ENCODE results near the gene C4orf50.
A peak's percentile ranks its signal among the peaks of the same experiment; 100 is the strongest.

C4orf50 gene

DNA sequence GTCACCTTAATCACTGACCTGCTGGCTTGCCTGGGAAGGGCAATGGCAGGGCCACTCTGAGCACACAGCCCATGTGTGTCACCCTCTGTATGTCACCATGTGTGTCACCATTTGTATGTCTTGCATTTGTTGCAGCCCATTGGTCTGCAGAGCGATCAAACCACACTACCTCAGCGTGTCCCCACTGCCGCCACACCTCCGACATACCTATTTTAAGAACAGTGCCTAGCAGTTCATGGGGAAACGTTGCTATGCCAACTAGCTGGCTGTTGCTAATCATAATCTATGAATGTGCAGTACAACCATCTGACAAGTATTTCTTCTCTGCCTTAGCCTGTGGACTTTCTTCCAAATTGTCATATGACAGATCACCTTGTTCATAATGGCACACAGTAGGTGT is 117.4 kb downstream of the C4orf50 start:
- Mint-ChIP-seq H3K4me3 (no peak overlapping the region), H3K27ac (no peak overlapping the region), H3K9me3 (peaks cover 9% of the 10 kb centered on the region), H3K36me3 (ENCODE audit: low read depth) (no peaks in the 10 kb centered on the region), H3K27me3 (ENCODE audit: low read depth) (peaks cover 89% of the 10 kb centered on the region), H3K4me1 (peaks cover 27% of the 10 kb centered on the region)
- TF ChIP-seq, protein P1, sequence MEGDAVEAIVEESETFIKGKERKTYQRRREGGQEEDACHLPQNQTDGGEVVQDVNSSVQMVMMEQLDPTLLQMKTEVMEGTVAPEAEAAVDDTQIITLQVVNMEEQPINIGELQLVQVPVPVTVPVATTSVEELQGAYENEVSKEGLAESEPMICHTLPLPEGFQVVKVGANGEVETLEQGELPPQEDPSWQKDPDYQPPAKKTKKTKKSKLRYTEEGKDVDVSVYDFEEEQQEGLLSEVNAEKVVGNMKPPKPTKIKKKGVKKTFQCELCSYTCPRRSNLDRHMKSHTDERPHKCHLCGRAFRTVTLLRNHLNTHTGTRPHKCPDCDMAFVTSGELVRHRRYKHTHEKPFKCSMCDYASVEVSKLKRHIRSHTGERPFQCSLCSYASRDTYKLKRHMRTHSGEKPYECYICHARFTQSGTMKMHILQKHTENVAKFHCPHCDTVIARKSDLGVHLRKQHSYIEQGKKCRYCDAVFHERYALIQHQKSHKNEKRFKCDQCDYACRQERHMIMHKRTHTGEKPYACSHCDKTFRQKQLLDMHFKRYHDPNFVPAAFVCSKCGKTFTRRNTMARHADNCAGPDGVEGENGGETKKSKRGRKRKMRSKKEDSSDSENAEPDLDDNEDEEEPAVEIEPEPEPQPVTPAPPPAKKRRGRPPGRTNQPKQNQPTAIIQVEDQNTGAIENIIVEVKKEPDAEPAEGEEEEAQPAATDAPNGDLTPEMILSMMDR (IDR thresholded peaks at IDR 0.05; ENCODE audit: unreplicated experiment in 3 of 3) = no peak

DNA sequence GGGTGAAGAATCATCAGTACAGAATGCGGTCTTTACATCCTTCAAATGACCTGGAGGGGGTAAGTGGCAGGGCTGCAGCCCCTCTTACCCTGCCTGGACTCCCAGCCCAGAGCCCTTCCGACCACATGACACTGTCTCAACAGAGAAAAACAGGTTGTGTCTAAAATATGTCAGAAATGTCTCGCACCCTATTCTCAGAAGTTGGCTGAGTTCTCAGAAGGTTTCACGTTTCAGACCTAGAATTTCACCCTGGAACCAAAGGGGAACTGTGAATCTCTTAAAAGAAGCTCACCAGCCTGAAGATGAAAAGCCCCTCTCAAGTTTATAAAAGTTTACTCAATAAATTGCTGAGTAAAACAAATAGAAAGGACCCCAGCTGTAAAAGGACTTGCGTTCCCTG is 118.3 kb downstream of the C4orf50 start:
- TF ChIP-seq, protein P1 (IDR thresholded peaks at IDR 0.05; ENCODE audit: unreplicated experiment in 3 of 3) = no peak
- no peak overlapping the region for H3K27ac Mint-ChIP-seq
- no peak overlapping the region for H3K4me3 Mint-ChIP-seq
- H3K9me3 Mint-ChIP-seq = peaks cover 9% of the 10 kb centered on the region
- H3K27me3 Mint-ChIP-seq (ENCODE audit: low read depth) = peaks cover 91% of the 10 kb centered on the region
- no peaks in the 10 kb centered on the region for H3K36me3 Mint-ChIP-seq (ENCODE audit: low read depth)
- peaks cover 30% of the 10 kb centered on the region for H3K4me1 Mint-ChIP-seq

DNA sequence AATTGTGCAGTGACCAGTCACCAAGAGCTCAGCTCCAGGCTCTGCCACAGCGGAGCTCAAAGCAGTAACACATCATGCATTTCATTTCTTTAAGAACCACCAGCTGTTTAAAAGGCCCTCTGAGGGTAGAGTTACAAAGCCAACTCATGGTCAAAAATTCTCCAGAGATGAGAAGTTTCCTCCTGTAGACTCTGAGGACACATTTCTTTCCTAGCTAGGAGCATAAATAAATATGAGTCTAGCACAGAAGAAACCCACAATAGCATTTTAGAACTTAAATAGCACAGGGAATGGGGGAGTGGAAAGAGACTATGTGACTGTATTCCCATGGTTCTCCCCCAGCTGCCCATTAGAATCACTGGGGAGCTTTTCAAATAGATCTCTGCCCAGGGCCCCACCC is 118.8 kb downstream of the C4orf50 start:
- no peak overlapping the region for H3K27ac Mint-ChIP-seq
- peaks cover 34% of the 10 kb centered on the region for H3K4me1 Mint-ChIP-seq
- H3K9me3 Mint-ChIP-seq = peaks cover 9% of the 10 kb centered on the region
- H3K27me3 Mint-ChIP-seq (ENCODE audit: low read depth) = peaks cover 91% of the 10 kb centered on the region
- TF ChIP-seq, protein P1 (IDR thresholded peaks at IDR 0.05; ENCODE audit: unreplicated experiment in 3 of 3) = no peak
- H3K4me3 Mint-ChIP-seq = no peak overlapping the region
- H3K36me3 Mint-ChIP-seq (ENCODE audit: low read depth) = no peaks in the 10 kb centered on the region

DNA sequence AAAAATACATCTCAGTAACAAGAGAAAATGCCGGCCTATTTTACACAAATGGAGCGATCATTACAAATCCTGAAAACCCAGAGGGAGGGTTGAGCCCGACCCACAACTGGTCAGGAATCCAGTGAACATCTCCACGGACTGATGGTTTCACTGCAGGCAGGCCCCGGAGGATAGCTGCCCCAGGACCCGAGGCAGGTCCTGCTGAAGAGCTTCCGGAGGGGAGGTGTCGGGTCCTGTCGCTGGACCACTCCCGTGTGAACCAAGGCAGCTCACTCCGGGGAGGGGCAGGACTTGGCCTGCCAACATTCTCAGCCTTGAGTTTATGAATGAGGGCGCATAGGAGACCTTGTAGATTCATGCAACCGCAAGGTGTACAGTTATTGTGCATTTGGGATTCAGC is 120.6 kb downstream of the C4orf50 start:
- Mint-ChIP-seq H3K9me3 (peaks cover 9% of the 10 kb centered on the region), H3K27ac (no peak overlapping the region), H3K27me3 (ENCODE audit: low read depth) (peaks cover 90% of the 10 kb centered on the region), H3K36me3 (ENCODE audit: low read depth) (no peaks in the 10 kb centered on the region), H3K4me1 (peaks cover 48% of the 10 kb centered on the region), H3K4me3 (no peak overlapping the region)
- TF ChIP-seq, protein P1 (IDR thresholded peaks at IDR 0.05; ENCODE audit: unreplicated experiment in 3 of 3) = no peak

DNA sequence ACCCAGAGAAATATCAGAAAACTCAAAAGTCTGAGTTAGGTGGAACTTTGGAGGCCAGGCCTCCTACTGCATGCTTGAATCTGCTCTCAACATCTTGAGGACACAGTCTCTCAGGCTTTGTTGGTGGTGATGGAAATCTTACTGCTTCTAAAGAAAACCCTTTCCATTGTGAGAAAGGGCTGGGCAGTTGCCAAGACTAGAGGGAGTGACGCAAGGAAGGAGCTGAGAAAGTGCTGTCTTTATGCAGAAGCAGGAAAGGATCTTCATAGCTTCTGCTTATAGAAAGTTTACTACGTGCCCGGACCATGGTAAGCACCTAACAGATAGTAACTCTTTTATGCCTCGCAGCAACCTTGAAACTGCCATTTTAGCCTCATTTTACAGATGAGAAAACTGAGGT is 122.9 kb downstream of the C4orf50 start:
- Mint-ChIP-seq H3K36me3 (ENCODE audit: low read depth) (no peaks in the 10 kb centered on the region), H3K9me3 (peaks cover 13% of the 10 kb centered on the region), H3K4me1 (peaks cover 49% of the 10 kb centered on the region), H3K27ac (no peak overlapping the region), H3K4me3 (peak overlapping the region in 2 of 3 experiments; percentile 28 to 50), H3K27me3 (ENCODE audit: low read depth) (peaks cover 92% of the 10 kb centered on the region)
- TF ChIP-seq, protein P1 (IDR thresholded peaks at IDR 0.05; ENCODE audit: unreplicated experiment in 3 of 3) = no peak

DNA sequence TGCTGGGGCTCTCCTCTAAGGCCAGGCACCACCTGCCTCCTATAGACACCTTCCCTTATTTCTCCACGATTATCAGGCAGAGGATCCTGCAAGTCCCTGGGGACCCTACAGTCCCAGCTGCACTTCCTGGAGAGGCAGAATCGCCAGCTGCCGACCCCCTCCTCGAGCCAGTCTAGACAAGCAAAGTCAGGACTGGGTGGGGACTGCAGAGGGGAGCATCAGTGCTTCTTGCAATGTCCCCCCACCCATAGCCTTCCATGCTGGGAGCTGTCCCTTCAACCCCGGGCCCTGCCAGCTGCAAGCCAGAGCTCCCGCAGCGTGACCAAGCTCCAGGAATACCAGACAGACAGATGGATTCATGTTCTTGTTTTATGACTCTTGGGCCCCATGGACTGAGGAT is 124.0 kb downstream of the C4orf50 start:
- H3K4me3 Mint-ChIP-seq = peak overlapping the region; percentile 29 to 82 (median 60)
- TF ChIP-seq, protein P1 (IDR thresholded peaks at IDR 0.05; ENCODE audit: unreplicated experiment in 3 of 3) = no peak
- no peak overlapping the region for H3K27ac Mint-ChIP-seq
- peaks cover 51% of the 10 kb centered on the region for H3K4me1 Mint-ChIP-seq
- no peaks in the 10 kb centered on the region for H3K36me3 Mint-ChIP-seq (ENCODE audit: low read depth)
- H3K9me3 Mint-ChIP-seq = peaks cover 13% of the 10 kb centered on the region
- H3K27me3 Mint-ChIP-seq (ENCODE audit: low read depth) = peaks cover 92% of the 10 kb centered on the region

Measured in nephron (organoid).